Upper lobe of left lung (tissue), 6 donors: ENCODE results near the gene HOXA6. TPM values are rescaled to one million over a fixed set of nuclear protein-coding genes. Genes with fewer than 3 reads are reported as not detected.

Experiments
- ATAC-seq, 2 donors: fragments of 200-7000 bp; cut with Tn5 transposase; one replicate each; pipeline ENCODE4 v1.9.1; 2022; ENCODE audit warnings: mild to moderate bottlenecking in 2 of 2, moderate library complexity in 2 of 2; ENCODE audit not compliant: low FRiP score in 2 of 2
- DNase-seq, 2 donors: peaks; one replicate each; pipeline ENCODE4 v3.0.0-alpha.2; 2019 to 2020
- H3K27ac ChIP-seq, 4 donors: fragments of 200-600 bp; sonication (generic); one replicate each; pipeline ENCODE4 v1.5.1; 2016 to 2019
- H3K27me3 ChIP-seq, 4 donors: fragments of 200-600 bp; sonication (generic); one replicate each; pipeline ENCODE4 v1.5.1; 2017 to 2019
- H3K36me3 ChIP-seq, 4 donors: fragments of 200-600 bp; sonication (generic); one replicate each; pipeline ENCODE4 v1.5.1; 2016 to 2019
- H3K4me1 ChIP-seq, 4 donors: fragments of 200-600 bp; sonication (generic); one replicate each; pipeline ENCODE4 v1.5.1; 2018 to 2019
- H3K4me3 ChIP-seq, 4 donors: fragments of 200-600 bp; sonication (generic); one replicate each; pipeline ENCODE4 v1.5.1; 2017 to 2019; ENCODE audit warnings: mild to moderate bottlenecking in 2 of 4, moderate library complexity in 1 of 4
- H3K9me3 ChIP-seq, 4 donors: fragments of 200-600 bp; sonication (generic); one replicate each; pipeline ENCODE4 v1.5.1; 2018 to 2019
- CTCF ChIP-seq, 6 experiments: fragments of 450-650 bp in 4 of 6; fragments of 200-600 bp in 2 of 6; sonication (generic) in 2 of 6; IDR thresholded peaks; one replicate each; pipeline ENCODE4 v1.5.1; 2016 to 2019; ENCODE audit warnings: antibody characterized with exemption in 6 of 6
- EP300 ChIP-seq, 4 donors: sonication (generic); formaldehyde crosslinking; IDR thresholded peaks; one replicate each; pipeline ENCODE4 v1.5.1; 2017; ENCODE audit warnings: antibody characterized with exemption in 4 of 4, control low read depth in 2 of 4
- POLR2A ChIP-seq, 4 donors: fragments of 450-650 bp; IDR thresholded peaks; one replicate each; pipeline ENCODE4 v1.5.1; 2016 to 2017; ENCODE audit warnings: antibody characterized with exemption in 4 of 4, mild to moderate bottlenecking in 2 of 4
- POLR2AphosphoS5 ChIP-seq, 2 donors: sonication (generic); formaldehyde crosslinking; IDR thresholded peaks; one replicate each; pipeline ENCODE4 v1.5.1; 2017; ENCODE audit warnings: antibody characterized with exemption in 2 of 2
- WGBS, 2 donors: methylation state at CpG; one replicate each; pipeline ENCODE4 v1.1.5; 2017 to 2018; 5-methylcytosine and 5-hydroxymethylcytosine counted together
- total RNA-seq, 6 donors: library from RNA; depleted of rRNA in 4 of 6; stranded (reverse); fragments of >200 nt in 4 of 6; gene quantifications; one replicate each; pipeline versions ENCODE4 v1.1.0 to v1.2.1, GENCODE V29; 2016 to 2021
- donor health status: DM: no; HTN: no; CAD: no; lungs with moderate emphysema.
- donor health status: DM: no; HTN: yes; CAD: no; lungs with severe emphysema.

Gene HOXA6
- total RNA-seq, 6 donors from 2014 or later = 0.61 to 8.4 (median 4.0) TPM; not detected in 1

- TF ChIP-seq CTCF (IDR thresholded peaks at IDR 0.05) = no peak
- TF ChIP-seq POLR2AphosphoS5 (IDR thresholded peaks at IDR 0.05) = peak in 1 of 2 donors; percentile 8
- TF ChIP-seq EP300 (IDR thresholded peaks at IDR 0.05) = no peak
- TF ChIP-seq POLR2A (IDR thresholded peaks at IDR 0.05) = no peak
- ATAC-seq (peak in 1 of 2 donors; percentile 51), DNase-seq (peak; percentile 24 to 89)
- WGBS, 2 donors = 0 to 3% methylated on average over 11 to 20 of the region's 33 CpGs
- Histone ChIP-seq H3K36me3 (no peaks in the 10 kb centered on the region), H3K4me3 (peak within 1 kb of the TSS; percentile 44 to 59 (median 51)), H3K9me3 (no peaks in the 10 kb centered on the region), H3K27me3 (peaks cover 0 to 75% (median 44%) of the 10 kb centered on the region in 4 donors), H3K4me1 (peaks cover 36 to 58% (median 45%) of the 10 kb centered on the region in 4 donors), H3K27ac (peak within 1 kb of the TSS; percentile 62 to 82 (median 72))
Observed at GRCh38 chr7:27156508-27156898, 8.9 kb upstream of the HOXA6 start, which contains the start of gene HOXA7. TSS of gene HOXA7 (minus strand) at chr7:27156675. CDS start at chr7:27156545, 130 bp downstream.

- H3K27me3 ChIP-seq = peaks cover 0 to 79% (median 46%) of the 10 kb centered on the region in 4 donors
- H3K9me3 ChIP-seq = no peaks in the 10 kb centered on the region
- ATAC-seq (peak in 1 of 2 donors; percentile 31), DNase-seq (peak; percentile 19 to 87)
- peak overlapping the region; percentile 62 to 82 (median 72) for H3K27ac ChIP-seq
- H3K4me1 ChIP-seq = peaks cover 36 to 58% (median 47%) of the 10 kb centered on the region in 4 donors
- TF ChIP-seq POLR2A (IDR thresholded peaks at IDR 0.05) (no peak), POLR2AphosphoS5 (IDR thresholded peaks at IDR 0.05) (no peak), CTCF (IDR thresholded peaks at IDR 0.05) (no peak), EP300 (IDR thresholded peaks at IDR 0.05) (no peak)
- no peaks in the 10 kb centered on the region for H3K36me3 ChIP-seq
- H3K4me3 ChIP-seq = peak overlapping the region; percentile 44 to 59 (median 51)
- 3 to 5% methylated on average over 6 to 58 of the region's 63 CpGs for WGBS, 2 donors
Observed at GRCh38 chr7:27155816-27156507, 8.4 kb upstream of the HOXA6 start.

- H3K36me3 ChIP-seq = no peaks in the 10 kb centered on the region
- TF ChIP-seq EP300 (IDR thresholded peaks at IDR 0.05) = no peak
- no peak for TF ChIP-seq POLR2AphosphoS5 (IDR thresholded peaks at IDR 0.05)
- TF ChIP-seq POLR2A (IDR thresholded peaks at IDR 0.05) = no peak
- no peak for TF ChIP-seq CTCF (IDR thresholded peaks at IDR 0.05)
- H3K9me3 ChIP-seq = no peaks in the 10 kb centered on the region
- peaks cover 0 to 82% (median 45%) of the 10 kb centered on the region in 4 donors for H3K27me3 ChIP-seq
- H3K27ac ChIP-seq = peak overlapping the region in 3 of 4 donors; percentile 62 to 82 (median 82)
- peak overlapping the region in 3 of 4 donors; percentile 44 to 59 (median 56) for H3K4me3 ChIP-seq
- ATAC-seq (no peak), DNase-seq (peak; percentile 20 to 84)
- peaks cover 36 to 58% (median 46%) of the 10 kb centered on the region in 4 donors for H3K4me1 ChIP-seq
- WGBS, 2 donors = 35 to 46% methylated on average over 46 to 48 of the region's 48 CpGs
Observed at GRCh38 chr7:27154901-27155815, 7.6 kb upstream of the HOXA6 start.

GRCh38 chr7:27154369-27154768 is 6.8 kb upstream of the HOXA6 start:
- H3K9me3 ChIP-seq = no peaks in the 10 kb centered on the region
- peaks cover 35 to 56% (median 46%) of the 10 kb centered on the region in 4 donors for H3K4me1 ChIP-seq
- no peak for ATAC-seq
- TF ChIP-seq POLR2A (IDR thresholded peaks at IDR 0.05) = no peak
- TF ChIP-seq CTCF (IDR thresholded peaks at IDR 0.05) = no peak
- no peak for TF ChIP-seq EP300 (IDR thresholded peaks at IDR 0.05)
- no peak for TF ChIP-seq POLR2AphosphoS5 (IDR thresholded peaks at IDR 0.05)
- H3K27ac ChIP-seq = no peak overlapping the region
- H3K27me3 ChIP-seq = peaks cover 0 to 84% (median 44%) of the 10 kb centered on the region in 4 donors
- 51 to 61% methylated on average over 9 to 10 of the region's 10 CpGs for WGBS, 2 donors
- DNase-seq = peak; percentile 13 to 48
- no peaks in the 10 kb centered on the region for H3K36me3 ChIP-seq
- no peak overlapping the region for H3K4me3 ChIP-seq
